Stimulated activated CD4-positive, alpha-beta T cell treated with anti-CD3 and anti-CD28 coated beads, TNF-alpha, amount 100 ng/mL, for 1 hour (primary cell): ENCODE measurements around the gene LAMA2.
"Not testable (repeated sequence)": the region's sequence is repeated elsewhere in the genome, so short reads cannot be mapped to it uniquely, and the experiment has no call there.

ENCODE experiments used
- DNase-seq, 3 donors: peaks; one replicate each; pipeline ENCODE4 v3.0.0-alpha.2; 2020; ENCODE audit warnings: low read depth in 3 of 3, low spot score in 1 of 3

The LAMA2 gene

GRCh38 chr6:129114636-129115391 lies 231.9 kb downstream of the LAMA2 start:
- DNase-seq, result no peak

GRCh38 chr6:129115471-129115870 lies 232.5 kb downstream of the LAMA2 start:
- no peak for DNase-seq

DNA sequence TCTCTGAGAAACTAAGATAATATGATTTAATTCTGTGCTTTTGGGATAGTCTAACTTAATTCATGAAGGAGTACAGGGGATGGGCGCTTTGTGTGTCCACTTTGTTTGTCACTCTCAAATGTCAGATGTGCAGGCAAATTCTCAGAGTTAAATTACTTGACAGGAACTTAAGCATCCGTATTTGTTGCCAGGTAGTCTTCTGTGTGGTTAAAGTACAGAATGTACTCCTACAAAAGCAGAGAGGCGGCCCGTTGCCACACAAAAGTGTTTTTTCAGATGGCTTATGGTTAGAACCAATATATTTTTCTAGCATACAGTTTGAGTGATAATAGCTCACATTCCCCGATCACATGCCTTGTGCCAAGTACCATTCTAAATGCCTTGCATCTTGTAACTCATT lies 234.4 kb downstream of the LAMA2 start:
- no peak for DNase-seq

DNA sequence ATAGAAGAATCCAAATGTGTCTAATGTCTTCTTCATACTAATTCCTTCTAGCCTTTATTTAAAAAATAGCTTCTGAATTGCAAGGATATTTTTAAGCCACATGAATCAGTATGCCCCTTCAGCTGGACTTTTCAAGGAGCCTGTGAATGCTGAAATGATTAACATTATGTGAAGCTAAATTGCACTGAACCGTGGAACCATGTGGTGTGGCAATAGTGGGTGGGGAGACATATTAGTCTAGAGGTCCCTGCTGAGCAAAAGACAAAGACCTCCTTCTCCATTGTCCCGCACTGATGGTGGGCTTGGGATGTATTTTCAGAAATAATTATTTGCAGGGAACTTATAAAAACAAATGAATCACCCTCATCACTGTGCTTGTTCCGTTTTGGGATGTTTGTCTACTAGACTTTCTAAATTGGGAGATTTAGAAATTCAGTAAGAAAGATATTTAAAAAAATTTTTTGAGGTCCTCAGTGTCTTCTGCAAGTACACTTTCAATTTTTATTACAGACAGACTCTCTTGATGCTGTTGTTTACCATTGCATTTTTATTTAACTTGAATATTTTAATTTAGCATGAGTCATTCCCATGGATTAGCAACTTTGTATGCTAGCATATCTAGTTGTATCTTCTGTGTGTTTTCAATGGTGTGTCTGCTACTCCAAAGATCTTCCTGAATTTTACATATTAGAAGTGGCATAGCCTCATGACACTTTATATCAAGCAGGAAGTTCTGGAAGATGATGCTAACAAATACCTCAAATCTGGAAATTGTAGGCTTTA lies 238.1 kb downstream of the LAMA2 start:
- no peak for DNase-seq

DNA sequence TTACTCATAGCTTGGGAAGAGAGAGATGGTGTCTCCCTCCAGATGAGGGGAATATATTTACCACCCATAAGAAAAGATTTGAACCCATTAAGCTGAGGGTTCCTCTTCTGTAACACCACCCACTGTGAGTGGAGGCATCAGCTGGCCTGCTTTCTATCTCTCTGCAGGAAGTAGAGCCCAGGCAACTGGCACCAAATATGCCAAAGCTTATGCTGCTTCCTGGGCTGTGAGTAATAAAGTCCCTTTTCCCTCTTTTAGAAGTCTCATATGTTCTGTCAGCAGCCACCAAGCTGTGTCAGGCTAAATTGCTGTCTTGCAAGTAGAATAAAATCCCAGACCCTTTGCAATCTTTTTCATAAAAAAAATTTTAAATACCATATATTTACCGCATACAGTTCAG lies 241.4 kb downstream of the LAMA2 start:
- DNase-seq, result no peak

GRCh38 chr6:129130106-129130505 lies 247.2 kb downstream of the LAMA2 start:
- no peak for DNase-seq

DNA sequence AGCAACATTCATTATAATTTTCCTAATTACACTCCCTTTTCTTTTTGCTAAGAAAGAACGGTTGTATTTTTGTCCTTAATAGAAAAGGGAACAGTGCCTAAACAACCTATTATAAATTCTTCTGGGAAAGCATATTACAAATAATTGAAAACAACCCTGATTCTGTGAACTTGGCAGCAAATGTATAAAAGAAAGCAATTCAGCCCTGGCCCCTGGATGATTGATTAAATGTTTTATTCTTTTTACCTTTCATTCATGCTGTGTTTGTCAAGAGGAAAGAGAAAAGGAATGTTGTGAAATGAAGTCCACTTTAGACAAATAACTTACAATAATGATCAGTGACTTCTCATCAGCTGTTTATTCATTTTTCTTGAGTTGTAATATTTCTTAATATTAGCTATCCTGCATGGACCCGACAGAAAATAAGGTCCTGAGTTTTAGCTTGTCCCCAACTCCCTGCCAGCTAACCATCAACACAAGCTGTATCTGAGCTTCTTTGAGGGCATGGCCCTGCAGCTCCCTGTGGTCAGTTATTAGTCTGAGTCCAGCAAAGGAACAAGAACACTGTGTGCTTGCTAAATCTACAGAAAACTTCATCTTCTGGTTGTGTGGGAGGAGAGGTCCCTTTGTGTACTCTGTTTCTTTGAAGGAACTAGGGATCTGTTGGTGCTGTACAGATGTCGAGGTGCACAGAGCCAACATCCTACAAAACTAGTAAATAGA lies 248.2 kb downstream of the LAMA2 start:
- no peak for DNase-seq

- no peak for DNase-seq
These were observed 250.8 kb downstream of the LAMA2 start for GRCh38 chr6:129133770-129134192.

- DNase-seq, result no peak
These were observed 251.6 kb downstream of the LAMA2 start for GRCh38 chr6:129134535-129134934.

DNA sequence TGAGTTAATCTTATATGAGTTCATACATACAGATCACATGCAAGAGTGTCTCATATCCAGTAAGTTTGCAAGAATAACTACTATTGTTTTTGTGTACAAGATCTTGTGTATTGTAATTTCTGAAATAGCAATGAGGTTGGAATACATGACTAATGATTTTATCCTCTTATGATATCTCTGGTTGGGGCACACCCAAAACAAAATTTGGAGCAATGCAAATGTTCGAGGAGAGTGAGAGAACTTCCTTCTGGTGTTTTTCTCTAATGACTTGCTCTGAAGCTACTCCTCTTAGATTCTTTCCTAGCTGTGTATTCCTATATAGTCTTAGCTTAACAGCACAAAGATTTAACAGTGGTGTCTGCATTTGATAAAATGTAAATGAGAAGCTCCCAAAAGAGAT lies 252.5 kb downstream of the LAMA2 start:
- DNase-seq, result no peak

GRCh38 chr6:129136751-129137150 lies 253.8 kb downstream of the LAMA2 start:
- no peak for DNase-seq

- no peak for DNase-seq
These were observed 255.9 kb downstream of the LAMA2 start for GRCh38 chr6:129138739-129139405.

DNA sequence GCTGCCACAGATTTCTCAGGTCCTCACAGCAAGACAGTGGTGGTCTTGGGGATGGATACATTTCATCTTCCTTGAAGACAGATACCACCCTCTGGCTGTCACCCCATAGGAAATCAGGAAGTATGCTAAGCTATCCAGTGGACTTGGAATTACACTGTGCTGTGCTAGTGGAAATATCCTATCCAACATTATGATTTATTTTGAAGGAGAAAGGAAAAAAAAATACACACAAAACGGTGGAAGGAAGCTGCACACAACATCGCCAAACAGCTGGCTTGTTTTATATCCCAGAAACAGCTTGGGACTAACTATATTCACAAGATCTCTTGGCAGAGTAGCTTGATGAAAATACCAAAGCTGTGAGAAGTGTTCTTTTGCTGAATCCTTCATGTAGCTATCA lies 257.6 kb downstream of the LAMA2 start:
- no peak for DNase-seq

- DNase-seq, result no peak
These were observed 258.6 kb downstream of the LAMA2 start for GRCh38 chr6:129141499-129141898.

DNA sequence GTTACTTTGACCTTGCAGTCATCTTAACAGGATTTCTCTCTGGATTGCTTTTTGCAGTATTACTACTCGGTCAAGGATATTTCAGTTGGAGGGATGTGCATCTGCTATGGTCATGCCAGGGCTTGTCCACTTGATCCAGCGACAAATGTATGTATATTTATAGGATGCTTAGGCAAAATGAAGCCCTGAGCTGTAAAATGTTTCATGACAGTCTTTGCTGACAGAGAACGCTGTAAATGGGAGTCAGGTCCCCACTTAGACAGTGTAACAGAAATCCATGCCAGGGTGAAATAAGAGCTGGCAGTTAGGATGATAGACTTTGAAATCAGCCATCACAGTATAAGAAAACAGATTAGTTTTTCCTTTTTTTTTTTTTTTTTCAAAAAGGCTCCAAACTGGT lies 264.0 kb downstream of the LAMA2 start:
- no peak for DNase-seq

GRCh38 chr6:129150507-129150906 lies 267.6 kb downstream of the LAMA2 start:
- no peak for DNase-seq

DNA sequence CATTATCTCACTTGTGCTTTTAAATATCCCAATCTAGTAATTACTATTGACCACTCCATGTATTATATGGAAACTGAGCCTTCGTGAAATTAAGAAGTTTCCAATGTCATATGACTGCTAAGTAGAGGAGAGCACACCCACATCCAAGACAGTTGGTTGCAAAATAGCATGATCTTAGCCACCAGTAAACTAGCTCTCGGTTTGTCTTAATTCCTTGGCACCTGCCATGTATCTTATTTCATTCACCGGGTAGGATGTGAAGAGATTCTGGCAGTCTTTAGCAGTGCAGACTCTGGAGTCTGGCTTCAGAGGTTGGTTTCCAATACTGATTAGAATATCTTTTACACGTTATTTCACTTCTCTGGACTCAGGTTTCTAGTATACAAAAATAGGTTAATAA lies 270.3 kb downstream of the LAMA2 start:
- DNase-seq, result no peak

GRCh38 chr6:129159242-129159641 lies 276.3 kb downstream of the LAMA2 start:
- not testable (repeated sequence) for DNase-seq

GRCh38 chr6:129162605-129163004 lies 279.7 kb downstream of the LAMA2 start:
- no peak for DNase-seq

GRCh38 chr6:129163551-129163950 lies 280.6 kb downstream of the LAMA2 start:
- no peak for DNase-seq

- no peak for DNase-seq
These were observed 281.1 kb downstream of the LAMA2 start for GRCh38 chr6:129164032-129164431.
